HepG2 (cell line): ENCODE results near the gene DSCAM.

Experiments used
- ERF ChIP-seq: IDR thresholded peaks from 2 replicates; pipeline ENCODE4 v1.6.1; 2018; ENCODE audit warnings: missing biosample characterization, missing genetic modification reagents
- HNRNPUL1 ChIP-seq: fragments of 200-400 bp; formaldehyde crosslinking; IDR thresholded peaks from 2 replicates; pipeline ENCODE4 v1.6.1; 2017; ENCODE audit warnings: low read depth, mild to moderate bottlenecking, low read length, moderate library complexity
- NRL ChIP-seq: sonication (generic); formaldehyde crosslinking; IDR thresholded peaks from 2 replicates; pipeline ENCODE4 v1.5.0; 2020; ENCODE audit warnings: missing genetic modification reagents, mild to moderate bottlenecking, moderate library complexity, borderline replicate concordance
- PCBP2 ChIP-seq: fragments of 200-400 bp; formaldehyde crosslinking; optimal IDR thresholded peaks from 2 replicates; pipeline ENCODE3; 2018; ENCODE audit warnings: low read length, low read depth; ENCODE audit not compliant: poor library complexity, severe bottlenecking
- TBL1XR1 ChIP-seq: fragments of 150-350 bp; IDR thresholded peaks from 2 replicates; pipeline ENCODE4 v1.6.1; 2014; ENCODE audit warnings: borderline replicate concordance, low read length; ENCODE audit not compliant: partially characterized antibody

GRCh38 chr21:40587736-40588346, 259.1 kb downstream of the DSCAM start:
- no peak for TF ChIP-seq TBL1XR1
- TF ChIP-seq HNRNPUL1 = no peak
- TF ChIP-seq PCBP2 = no peak
- TF ChIP-seq NRL = no peak
- no peak for TF ChIP-seq ERF (CRISPR knock-in tag)
